ENCODE results near the gene CA12.

DNA sequence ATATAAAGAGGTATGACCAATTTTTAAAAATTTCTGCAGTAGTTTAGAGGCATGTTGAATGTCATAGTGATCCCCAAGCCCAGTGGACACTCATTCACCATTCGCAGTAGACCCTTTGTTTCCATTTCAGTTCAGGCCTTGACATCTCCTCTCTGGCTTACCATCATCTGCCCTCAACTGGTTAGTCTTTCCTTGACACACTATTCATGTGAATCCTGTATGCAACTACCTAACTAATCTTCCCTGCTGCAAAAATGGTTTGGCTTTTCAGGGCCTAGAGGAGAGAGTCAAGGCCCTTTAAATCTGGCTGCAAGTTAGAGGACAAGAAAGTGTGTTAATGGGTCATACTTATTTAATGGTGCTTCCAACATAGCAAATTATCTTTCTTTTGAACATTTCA, 93.3 kb downstream of the CA12 start:
- TF ChIP-seq, protein P1, sequence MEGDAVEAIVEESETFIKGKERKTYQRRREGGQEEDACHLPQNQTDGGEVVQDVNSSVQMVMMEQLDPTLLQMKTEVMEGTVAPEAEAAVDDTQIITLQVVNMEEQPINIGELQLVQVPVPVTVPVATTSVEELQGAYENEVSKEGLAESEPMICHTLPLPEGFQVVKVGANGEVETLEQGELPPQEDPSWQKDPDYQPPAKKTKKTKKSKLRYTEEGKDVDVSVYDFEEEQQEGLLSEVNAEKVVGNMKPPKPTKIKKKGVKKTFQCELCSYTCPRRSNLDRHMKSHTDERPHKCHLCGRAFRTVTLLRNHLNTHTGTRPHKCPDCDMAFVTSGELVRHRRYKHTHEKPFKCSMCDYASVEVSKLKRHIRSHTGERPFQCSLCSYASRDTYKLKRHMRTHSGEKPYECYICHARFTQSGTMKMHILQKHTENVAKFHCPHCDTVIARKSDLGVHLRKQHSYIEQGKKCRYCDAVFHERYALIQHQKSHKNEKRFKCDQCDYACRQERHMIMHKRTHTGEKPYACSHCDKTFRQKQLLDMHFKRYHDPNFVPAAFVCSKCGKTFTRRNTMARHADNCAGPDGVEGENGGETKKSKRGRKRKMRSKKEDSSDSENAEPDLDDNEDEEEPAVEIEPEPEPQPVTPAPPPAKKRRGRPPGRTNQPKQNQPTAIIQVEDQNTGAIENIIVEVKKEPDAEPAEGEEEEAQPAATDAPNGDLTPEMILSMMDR (conservative IDR thresholded peaks at IDR 0.05; ENCODE audit: low read depth, low read length): no peak
- TF ChIP-seq EZH2 (IDR thresholded peaks at IDR 0.05; ENCODE audit: low read length, unreplicated experiment) (no peak), EZH2phosphoT487 (IDR thresholded peaks at IDR 0.05; ENCODE audit: borderline replicate concordance, low read length) (no peak)

All from PC-3 (cell line).